Measurements from ENCODE around the gene TUBB2B. TPM values are rescaled to one million over a fixed set of nuclear protein-coding genes. Genes with fewer than 3 reads are reported as not detected.

The TUBB2B gene
- total and polyA plus RNA-seq, 4 donors: 0.22 to 4.6 (median 3.2) TPM

GRCh38 chr6:3214898-3215297 lies 12.6 kb downstream of the TUBB2B start:
- Histone ChIP-seq H3K27ac (ENCODE audit: low read depth in 1 of 2, low read length in 2 of 2) (no peak overlapping the region), H3K4me3 (ENCODE audit: low read depth in 1 of 3, low read length in 3 of 3) (no peak overlapping the region), H3K9ac (ENCODE audit: low read depth in 1 of 2, low read length in 2 of 2) (no peak overlapping the region), H3K27me3 (ENCODE audit: control insufficient read depth in 4 of 4, insufficient read depth in 4 of 4, low read length in 3 of 4) (peaks cover 0 to 5% (median 0%) of the 10 kb centered on the region in 4 donors), H3K4me1 (ENCODE audit: control insufficient read depth in 4 of 4, insufficient read depth in 4 of 4, low read length in 3 of 4) (no peaks in the 10 kb centered on the region), H3K9me3 (ENCODE audit: control insufficient read depth in 4 of 4, low read length in 3 of 4) (no peaks in the 10 kb centered on the region), H3K36me3 (ENCODE audit: control insufficient read depth in 4 of 4, insufficient read depth in 3 of 4, low read depth in 1 of 4, low read length in 3 of 4) (peaks cover 0 to 2% (median 0%) of the 10 kb centered on the region in 4 donors)
- TF ChIP-seq RAD21 (IDR thresholded peaks at IDR 0.05): no peak
- TF ChIP-seq MAX (IDR thresholded peaks at IDR 0.05): no peak
- no peak for TF ChIP-seq ZBTB33 (IDR thresholded peaks at IDR 0.05)
- no peak for TF ChIP-seq FOXA1 (IDR thresholded peaks at IDR 0.05)
- no peak for TF ChIP-seq YY1 (IDR thresholded peaks at IDR 0.05)
- no peak for TF ChIP-seq FOXA2 (IDR thresholded peaks at IDR 0.05)
- no peak for TF ChIP-seq CTCF (IDR thresholded peaks at IDR 0.05; ENCODE audit: low read depth, low read length, missing input control)
- TF ChIP-seq HNF4A (conservative IDR thresholded peaks at IDR 0.05): no peak
- TF ChIP-seq HNF4G (IDR thresholded peaks at IDR 0.05): no peak
- no peak for TF ChIP-seq JUND (IDR thresholded peaks at IDR 0.05)
- TF ChIP-seq GABPA (IDR thresholded peaks at IDR 0.05 in 1 of 2, conservative IDR thresholded peaks at IDR 0.05 in 1 of 2): no peak
- TF ChIP-seq REST (IDR thresholded peaks at IDR 0.05): no peak
- no peak for TF ChIP-seq SP1 (IDR thresholded peaks at IDR 0.05)
- no peak for TF ChIP-seq NR2F2 (IDR thresholded peaks at IDR 0.05)
- 67% methylated on average over 3 of the region's 3 CpGs for WGBS
- no peak for DNase-seq (ENCODE audit: low spot score)

- 96% methylated on average over 2 of the region's 2 CpGs for WGBS
- no peak overlapping the region for H3K27ac ChIP-seq (ENCODE audit: low read depth in 1 of 2, low read length in 2 of 2)
Measured at GRCh38 chr6:3213334-3213695, 14.1 kb downstream of the TUBB2B start.

More at GRCh38 chr6:3213334-3213695, 14.1 kb downstream of the TUBB2B start:
- peaks cover 0 to 5% (median 0%) of the 10 kb centered on the region in 4 donors for H3K27me3 ChIP-seq (ENCODE audit: control insufficient read depth in 4 of 4, insufficient read depth in 4 of 4, low read length in 3 of 4)
- no peaks in the 10 kb centered on the region for H3K9me3 ChIP-seq (ENCODE audit: control insufficient read depth in 4 of 4, low read length in 3 of 4)
- H3K4me3 ChIP-seq (ENCODE audit: low read depth in 1 of 3, low read length in 3 of 3): no peak overlapping the region
- TF ChIP-seq RXRA (IDR thresholded peaks at IDR 0.05) (no peak), HNF4A (conservative IDR thresholded peaks at IDR 0.05) (no peak), JUND (IDR thresholded peaks at IDR 0.05) (no peak)
- no peak overlapping the region for H3K9ac ChIP-seq (ENCODE audit: low read depth in 1 of 2, low read length in 2 of 2)
- peaks cover 0 to 2% (median 0%) of the 10 kb centered on the region in 4 donors for H3K36me3 ChIP-seq (ENCODE audit: control insufficient read depth in 4 of 4, insufficient read depth in 3 of 4, low read depth in 1 of 4, low read length in 3 of 4)
- DNase-seq (ENCODE audit: low spot score): no peak
- no peaks in the 10 kb centered on the region for H3K4me1 ChIP-seq (ENCODE audit: control insufficient read depth in 4 of 4, insufficient read depth in 4 of 4, low read length in 3 of 4)
